Stimulated activated CD8-positive, alpha-beta memory T cell treated with anti-CD3 and anti-CD28 coated beads, Interleukin-7, amount 100 ng/mL, for 1 hour (primary cell): ENCODE data around the gene PBX1.

ENCODE experiments used
- DNase-seq, 2 donors: peaks; one replicate each; pipeline ENCODE4 v3.0.0-alpha.2; 2020; ENCODE audit warnings: low read depth in 2 of 2

PBX1 gene

DNA sequence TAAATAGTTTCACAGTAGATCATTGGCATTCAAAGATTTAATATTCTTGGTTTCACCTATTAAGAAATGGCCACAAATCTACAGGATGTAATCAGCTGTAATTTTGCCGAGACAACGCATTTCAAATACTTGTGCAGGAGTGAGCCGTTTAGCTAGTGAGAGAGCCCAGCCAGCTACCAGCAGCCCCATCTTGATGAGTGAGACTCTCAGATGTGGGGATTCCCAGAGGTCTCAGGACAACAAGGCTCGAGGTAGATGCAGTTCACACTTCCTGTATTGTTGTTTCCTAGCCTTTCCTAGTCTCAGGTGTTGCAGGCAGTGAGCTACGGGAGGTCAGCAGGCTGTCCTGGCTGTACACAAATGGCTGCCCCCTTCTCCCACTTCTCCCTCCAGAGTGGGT is 108.6 kb downstream of the PBX1 start:
- no peak for DNase-seq

DNA sequence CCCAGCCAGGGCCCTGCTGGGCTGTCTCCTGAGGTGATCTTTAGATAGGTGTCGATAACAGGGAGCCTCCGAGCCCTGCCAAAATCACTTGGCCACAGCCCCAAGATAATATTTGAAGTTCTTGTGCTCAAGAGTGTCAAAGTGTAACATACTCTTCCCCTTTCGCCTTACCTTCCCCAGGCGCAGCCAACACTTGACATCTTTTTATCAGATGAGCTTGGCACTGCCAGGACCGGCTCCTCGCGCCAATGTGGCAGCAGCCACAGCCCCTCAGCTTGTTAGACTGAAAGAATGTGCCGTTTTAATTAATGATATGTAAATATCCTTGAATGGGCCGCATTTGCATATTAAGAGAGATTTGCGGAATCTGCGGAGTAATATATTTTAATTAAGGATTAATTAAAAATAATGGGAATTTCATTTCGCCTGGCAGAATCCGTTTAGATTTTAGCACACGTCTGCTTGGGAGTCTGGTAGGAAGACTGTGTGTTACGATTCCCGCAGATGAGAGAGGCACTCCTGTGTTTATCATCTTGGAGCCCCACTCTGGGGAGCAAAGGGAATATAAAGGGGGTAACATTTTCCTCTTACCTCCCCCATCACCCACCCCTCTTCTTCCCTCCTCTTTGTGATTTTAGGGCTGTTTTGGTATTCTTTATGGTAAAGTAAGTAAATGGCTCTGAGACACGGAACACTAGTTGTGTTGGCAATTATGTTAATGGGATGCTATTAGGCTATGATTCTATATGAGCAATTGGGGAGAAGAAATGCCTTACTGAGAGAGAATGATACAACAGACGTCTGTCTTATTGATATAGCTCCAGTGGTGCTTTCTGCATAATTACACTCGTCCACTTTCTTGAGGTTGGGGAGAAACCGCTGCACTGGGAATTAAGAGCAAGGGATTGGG is 109.8 kb downstream of the PBX1 start:
- no peak for DNase-seq

DNA sequence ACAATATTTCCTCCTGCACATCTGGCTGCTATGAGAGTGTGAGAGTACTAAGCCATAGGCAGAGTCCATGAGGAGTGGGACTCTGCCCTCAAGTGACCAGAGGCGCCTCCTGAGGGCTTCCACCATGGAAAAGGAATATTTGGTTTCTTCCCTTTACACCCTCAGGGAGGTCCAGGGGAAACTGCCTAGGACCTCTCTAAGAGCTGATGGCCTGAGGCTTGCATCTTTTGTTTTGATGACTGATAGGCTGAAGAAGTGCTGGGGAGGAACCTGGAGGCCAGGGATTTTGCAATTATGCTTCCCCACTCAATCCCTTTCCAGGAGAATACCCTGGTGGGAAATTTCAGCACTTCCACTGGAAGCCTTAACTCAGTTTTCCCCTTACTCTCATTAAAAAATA is 111.0 kb downstream of the PBX1 start:
- no peak for DNase-seq

DNA sequence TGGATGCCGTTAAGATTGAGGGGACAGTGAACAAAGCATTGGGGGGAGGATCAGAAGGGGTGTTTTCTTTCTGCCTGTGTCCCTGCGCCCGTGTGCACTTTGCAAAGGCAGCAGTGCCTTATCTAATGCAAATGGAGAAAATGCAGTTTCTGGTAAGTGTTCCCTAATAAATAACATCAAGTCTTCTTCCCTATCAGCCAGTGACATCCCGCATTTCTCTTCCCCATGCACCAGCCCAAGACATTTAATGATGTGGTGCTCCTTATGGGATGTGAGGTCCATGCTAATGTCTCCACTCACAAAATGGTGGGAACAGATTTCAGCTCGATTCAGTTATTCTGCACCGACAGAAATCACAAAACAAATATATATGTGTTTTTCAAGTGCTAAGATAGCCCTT is 111.8 kb downstream of the PBX1 start:
- DNase-seq, result no peak

DNA sequence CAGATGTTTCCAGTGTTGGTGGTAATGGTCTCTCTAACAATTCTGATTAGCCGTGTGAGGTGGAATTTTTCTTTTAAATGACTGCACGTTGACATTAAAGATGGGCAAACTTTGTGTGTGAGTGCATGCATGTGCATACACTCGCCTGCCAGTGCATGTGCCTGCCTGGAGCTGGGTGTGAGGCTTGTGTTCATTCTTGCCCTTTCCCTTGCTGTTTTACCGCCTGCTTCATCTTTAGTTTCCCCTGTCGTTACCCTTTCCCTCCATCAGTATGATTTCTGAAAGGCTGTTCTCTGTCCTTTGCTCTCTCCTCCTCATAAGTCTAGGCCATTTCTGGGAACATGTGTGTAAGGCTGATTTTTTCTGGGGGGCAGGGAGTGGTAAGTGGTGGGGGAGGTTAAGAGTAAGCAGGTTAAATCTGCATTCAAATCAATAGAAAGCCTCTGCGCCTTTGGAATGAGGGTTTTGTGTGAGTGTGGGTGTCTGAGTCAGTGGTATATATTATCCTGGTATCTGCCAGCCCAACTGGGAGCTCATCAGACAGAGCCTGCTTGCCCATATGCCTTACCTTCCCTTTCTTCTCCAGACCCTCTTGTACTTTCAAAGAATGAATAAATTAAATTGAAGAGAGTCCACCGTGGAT is 112.5 kb downstream of the PBX1 start:
- no peak for DNase-seq

DNA sequence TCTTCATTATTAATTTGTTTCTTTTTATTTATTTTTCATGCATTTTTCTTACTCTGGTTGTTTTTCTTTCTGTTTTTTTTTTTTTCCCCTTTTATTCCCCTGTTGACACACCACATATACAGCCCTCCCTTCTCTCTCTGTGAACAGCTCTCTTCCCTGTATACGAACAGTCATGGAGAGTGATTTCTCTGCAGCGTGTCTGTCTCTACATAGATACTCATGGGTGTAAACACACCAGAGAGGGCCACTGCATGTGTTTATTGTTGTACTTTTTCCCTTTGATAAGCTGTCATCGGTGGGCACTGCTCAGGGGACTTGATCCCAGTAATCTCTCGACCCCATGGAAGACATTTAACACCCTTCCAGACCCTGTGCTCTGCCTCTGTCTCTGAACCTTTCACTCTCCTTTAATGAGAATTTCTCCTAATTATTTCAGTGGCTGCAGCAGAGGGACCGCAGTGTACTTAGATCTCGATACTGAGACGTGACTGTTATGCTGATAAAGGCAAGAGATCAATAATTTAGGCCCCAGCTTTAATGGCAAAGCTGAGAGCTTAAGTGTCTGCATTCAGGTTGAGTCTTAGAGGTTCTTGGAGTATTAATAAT is 113.1 kb downstream of the PBX1 start:
- DNase-seq, result no peak

DNA sequence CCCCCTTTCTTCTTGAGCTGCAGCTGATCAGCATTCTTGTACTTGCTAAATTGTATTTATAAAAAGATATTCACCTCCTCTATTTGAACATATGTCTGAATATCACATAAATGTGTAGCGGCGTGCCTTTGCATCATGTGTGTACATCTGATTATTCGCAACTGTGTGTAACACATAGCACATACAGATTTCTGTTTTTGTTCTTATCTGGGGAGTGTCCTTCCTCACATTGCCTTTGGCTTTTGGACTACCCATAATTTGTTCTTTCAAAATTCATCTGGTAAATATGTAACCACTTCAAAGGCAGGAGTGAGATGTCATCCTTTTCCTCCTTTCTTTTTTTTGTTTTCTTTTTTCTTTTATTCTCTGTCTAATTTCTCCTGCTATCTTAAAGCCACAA is 113.6 kb downstream of the PBX1 start:
- DNase-seq, result no peak

DNA sequence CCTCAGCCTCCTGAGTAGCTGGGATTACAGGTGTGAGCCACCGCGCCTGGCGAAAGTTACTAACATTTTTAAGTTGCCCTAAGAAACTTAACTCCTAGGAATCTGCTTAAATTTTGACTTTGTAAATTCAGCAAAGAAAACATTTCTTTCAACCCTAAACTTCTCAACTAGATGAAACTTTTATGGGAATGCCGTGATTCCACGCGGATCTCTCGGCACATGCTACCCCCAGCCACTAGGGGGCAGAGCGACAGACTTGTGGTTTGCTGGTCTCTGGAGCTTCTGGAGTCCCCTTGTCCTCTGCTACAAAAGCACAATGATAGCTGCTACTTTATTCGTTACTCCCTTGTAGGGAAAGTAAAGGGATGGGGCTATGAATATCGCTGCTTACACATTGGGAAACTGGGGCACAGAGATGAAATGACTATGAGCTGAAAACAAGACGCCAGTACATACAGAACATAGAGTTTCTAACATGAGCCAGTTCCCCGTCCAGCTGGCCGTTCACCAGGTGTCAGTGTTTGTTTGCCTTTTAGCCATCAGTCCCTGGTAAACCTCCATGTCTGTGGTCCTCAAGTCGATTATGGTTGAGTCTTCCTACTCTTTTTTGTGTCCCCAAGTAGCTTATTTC is 114.7 kb downstream of the PBX1 start:
- DNase-seq, result no peak

DNA sequence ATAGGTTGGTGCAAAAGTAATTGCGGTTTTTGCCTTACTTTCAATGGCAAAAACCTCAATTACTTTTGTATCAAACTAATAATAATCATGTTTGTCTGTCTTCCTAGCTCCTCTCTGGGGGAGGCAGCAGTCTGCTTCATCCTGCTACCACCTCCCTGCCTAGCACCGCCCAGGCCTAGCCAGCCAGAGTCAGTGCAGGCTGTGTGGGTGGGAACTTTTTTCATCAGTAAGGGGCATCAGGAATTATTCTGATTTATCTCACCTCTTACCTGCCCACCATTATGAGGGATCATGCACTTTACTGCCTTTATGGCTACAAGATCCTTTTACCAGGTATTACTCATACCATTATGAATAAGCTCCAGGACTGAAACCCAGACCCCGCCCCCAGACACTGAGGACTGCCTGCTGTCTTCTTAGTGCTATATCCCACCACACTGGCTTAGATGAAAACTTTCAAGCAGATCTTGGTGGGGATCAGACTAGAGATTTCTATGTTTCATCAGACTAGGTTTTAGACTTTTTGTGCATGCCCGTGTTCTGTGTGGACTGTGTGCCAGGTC is 116.4 kb downstream of the PBX1 start:
- DNase-seq, result no peak

DNA sequence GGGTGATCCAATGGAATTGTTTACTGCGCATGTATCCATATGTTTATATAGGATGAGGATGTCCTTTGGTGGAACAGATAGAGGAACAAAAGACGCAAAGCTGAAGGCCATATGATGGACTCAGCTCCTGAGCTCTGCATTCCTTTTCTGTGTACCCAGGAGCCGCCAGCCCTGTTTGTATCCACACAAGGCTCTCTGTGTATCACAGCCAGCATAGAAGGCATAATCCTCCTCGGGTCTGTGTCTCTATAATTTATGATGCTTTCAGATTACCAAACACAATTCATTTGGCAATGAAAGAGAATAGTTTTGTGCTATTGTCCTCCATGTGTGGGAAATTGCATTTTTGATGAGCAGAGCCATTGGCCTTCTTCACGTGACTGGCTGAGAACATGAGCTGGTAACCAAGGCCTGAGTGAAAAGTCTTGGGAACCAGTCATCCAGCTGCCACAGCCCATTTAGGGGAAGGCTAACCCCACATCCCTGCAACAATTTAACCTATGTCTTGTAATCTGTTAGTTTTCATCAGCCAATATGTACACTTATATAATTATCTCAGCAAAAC is 119.2 kb downstream of the PBX1 start:
- no peak for DNase-seq

DNA sequence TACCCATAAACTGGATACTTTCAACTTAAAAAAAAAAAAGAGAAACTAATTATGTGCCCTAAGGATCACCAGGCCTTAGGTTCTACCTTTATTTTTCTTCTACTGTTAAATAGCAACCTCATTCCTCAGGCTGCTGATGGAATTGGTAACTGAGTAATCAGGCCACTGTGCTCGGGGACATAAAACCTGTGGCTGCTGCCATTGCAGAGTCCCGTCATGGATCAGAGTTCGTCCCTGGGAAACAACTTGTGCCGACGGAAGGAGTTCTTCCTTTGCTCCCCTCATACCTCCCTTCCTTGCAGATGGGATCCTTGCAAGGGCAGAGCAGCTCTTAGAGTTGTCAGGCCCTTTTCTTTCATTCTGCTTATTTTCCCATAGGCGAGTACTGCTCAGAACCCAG is 123.6 kb downstream of the PBX1 start:
- no peak for DNase-seq

DNA sequence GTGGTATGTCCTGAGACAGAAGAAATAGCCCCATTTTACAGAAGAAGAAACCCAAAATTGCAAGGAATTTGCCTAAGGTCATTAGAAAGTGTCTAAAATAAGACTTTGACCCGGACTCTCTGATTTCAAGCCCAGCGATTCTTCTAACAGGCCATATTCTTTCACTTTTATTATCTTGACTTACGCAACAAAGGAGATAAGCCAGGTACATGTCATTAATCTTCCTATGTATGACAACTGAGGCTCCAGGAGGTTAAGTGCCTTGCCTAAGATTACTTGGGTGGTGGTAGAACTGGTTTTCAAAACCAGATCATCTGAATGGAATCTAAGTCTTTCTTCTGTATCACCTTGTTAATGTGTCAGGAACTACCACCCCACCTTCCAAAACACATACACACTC is 124.3 kb downstream of the PBX1 start:
- no peak for DNase-seq

DNA sequence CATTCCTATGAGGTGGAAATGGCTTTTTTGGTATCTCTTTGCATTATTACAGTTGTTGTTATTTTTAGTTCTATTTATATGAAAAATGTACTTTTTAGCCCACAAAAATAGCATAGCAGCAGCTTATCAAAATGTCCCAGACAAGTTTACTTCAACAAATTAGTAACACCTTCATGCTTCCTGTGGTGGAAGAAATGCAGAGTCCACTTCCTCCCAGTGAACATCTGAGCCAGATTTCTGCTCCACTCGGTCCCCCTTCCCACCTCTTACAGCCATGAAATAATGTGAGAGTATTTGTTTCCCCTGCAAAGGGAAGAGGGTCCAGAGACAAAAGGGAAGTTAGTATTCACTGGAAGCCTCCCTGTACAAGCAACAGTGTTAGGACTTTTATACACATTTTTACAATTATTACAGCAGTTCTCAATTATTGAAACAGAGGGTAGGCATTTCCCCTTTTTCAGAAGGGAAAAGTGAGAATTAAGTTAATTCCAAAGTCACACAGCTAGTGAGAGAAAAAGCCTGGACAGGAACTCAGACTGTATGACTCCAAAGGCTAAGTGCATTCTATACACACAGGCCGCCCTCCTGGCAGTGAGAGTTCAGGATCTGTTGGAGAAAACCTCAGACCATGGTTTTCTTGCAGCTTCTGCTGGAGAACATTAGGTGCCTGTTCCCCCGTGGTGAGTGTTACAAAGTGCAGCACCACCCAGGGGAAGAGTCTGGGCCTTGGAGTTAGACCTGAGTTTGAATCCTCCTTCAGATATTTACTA is 126.5 kb downstream of the PBX1 start:
- DNase-seq, result no peak

DNA sequence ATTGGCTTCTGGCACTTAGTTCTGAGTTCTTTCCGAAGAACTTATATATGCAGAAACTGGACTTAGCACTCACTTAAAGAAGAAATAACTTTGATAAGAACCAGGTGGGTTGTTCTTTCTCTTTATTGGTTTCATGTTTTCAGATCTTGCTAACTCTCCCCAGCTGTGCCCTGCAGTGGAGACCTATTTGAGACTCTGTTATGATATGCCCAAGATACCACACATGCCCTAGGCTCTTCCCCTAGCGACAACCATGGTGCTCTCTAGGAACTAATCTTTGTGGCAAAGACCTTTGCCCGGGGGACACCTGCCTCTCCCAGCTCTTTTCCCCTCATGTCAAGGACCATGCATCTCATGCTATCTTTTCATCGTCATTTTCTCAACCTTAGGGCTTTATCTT is 128.8 kb downstream of the PBX1 start:
- DNase-seq, result no peak

DNA sequence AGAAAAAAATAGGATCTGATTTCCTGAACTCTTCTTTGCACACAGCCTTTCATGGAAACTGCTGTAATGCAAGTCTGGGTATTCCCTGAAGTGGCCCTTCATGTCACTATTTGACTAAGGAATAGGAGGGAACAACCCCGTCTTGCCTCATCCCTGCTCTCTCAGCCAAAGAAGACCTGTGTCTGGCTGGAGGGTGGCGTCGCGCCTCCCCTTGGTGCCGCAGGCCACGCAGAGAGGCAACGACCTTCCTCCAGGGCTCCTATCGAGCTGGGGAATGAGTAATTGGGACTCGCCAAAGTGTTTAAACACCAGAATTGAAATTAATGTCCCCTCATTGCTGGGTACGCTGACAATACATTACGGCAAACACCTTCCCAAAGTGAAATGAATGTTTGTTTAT is 129.8 kb downstream of the PBX1 start:
- DNase-seq, result no peak

DNA sequence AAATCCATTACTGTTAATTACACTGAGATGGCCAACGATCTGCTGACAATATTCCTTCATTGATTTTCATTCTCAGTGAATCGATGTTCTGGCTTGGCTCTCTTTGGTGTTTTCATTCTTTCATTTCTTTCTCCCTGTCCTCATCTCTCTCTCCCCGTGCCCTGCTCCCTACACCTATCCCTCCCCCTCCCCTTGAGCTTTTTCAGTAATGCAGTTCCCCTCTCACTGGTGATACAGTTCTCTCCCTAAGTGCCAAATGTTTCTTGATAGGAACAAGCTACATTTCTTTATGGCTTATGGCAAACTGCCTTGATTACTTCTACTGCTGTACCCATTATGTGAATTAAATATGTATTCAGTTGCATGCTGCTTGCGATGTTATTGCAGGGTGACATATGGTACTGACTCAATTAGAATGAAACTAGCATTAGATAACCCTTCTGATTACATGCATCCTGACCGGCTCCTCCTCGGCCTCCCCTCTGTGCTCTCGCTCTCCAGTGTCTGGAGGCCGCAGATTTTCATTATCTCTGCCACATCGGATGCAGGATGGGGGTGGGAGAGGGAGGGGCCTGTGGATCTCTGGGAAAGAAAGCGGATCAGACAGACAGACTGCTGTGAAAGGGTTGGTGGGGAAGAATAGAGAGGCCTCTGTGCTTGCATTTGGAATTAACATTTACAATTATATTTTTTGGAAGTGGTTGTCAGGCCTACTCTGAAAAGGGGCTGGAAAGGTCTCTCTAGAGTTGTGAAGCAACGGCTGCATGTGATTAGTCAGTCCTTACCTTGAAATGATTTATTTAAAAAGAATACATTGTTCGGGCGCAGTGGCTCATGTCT is 130.9 kb downstream of the PBX1 start:
- no peak for DNase-seq

DNA sequence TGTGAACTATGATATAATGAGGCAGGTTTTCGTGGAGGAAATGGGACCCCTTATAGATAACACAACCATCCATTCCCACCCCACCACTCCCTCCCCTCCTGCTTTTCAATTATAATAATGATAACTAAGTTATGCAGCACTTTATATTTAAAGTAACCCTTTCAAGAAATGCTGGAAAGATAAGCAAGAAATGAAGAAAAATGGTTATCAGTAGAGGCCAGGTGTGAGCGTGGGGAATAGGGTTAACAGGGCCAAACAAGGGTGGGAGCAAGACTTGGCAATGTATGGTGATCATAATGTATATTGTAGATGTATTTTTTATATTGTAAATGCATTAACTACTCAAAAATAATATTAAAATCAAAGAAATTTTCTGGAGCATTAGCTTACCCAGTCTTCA is 133.4 kb downstream of the PBX1 start:
- DNase-seq, result no peak

DNA sequence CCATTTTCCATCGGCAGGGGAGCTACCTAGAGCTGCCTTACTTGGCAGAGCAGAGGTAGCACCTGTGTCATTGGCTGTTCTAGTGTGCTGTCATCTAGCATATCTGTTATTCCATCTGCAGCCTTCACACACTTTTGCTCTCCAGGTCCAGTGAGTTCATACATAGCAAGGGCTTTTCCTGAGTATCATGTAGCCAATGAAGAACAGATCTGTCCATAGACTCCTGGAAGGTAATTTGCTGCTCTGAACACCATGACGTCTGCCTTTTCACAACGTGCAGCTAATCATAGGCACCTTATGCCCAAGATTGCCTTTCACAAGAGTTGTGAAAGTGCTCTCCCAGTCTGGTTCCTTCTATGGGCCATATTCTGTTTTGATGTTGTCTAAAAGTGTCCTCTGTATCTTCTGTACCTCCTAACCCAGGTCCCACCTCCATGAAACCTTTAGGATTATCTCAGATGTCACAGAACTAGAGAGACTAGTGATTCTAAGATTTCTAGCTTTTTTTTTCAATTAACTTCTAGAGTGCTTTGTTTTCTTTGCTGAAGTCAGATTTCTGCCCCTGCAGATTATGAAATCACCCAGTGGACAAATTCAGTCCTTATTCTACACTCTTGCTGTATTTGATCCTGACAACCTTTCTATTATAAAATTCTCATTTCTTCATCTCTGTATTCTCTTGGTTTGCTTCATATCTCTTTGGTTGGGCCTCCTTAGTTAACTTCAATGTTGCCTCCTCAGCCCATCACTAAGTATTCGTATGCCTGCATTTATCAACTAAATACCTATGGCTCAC is 134.8 kb downstream of the PBX1 start:
- no peak for DNase-seq

DNA sequence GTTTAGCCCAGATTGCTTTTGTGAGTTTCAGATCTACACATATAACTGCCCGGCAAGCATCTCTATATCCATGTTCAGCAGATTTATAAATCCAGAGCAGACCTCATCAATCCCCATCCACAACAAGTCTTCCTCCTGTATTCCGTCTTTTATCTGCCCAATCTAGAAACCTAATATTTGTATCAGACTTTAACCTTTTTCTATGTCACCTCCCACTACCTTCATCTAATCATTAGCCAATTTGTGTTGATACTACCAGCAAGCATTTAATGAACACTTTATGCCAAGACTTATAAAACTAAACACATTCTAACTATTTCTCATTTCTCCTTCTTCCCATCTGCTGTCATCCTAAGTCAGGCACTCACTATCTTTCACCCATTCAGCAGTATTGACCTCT is 135.5 kb downstream of the PBX1 start:
- DNase-seq, result no peak
